GM10248 (cell line): Measurements from ENCODE around the gene HOXA5.

Source experiments
- CTCF ChIA-PET: fragments of 300-600 bp; sonication (Branson Sonifier 250); formaldehyde crosslinking; extraction: SDS; loops from one replicate; lab custom pipeline; 2021; ENCODE audit warnings: antibody characterized with exemption; lab: Yijun Ruan, JAX
- POLR2A ChIA-PET: fragments of 350-650 bp; sonication (Branson Sonifier 250); formaldehyde crosslinking; extraction: SDS; loops from one replicate; lab custom pipeline; 2020; ENCODE audit warnings: antibody characterized with exemption; lab: Yijun Ruan, JAX
- DNase-seq: peaks from one replicate; pipeline ENCODE4 v3.0.0; 2012; ENCODE audit errors: extremely low spot score
- TF ChIP-seq, protein P1 (sequence below): IDR thresholded peaks from 2 replicates; pipeline ENCODE4 v1.5.1; 2012; ENCODE audit warnings: mild to moderate bottlenecking, low read depth; ENCODE audit errors: extremely low read depth, missing control alignments, control extremely low read depth

The HOXA5 gene

DNA sequence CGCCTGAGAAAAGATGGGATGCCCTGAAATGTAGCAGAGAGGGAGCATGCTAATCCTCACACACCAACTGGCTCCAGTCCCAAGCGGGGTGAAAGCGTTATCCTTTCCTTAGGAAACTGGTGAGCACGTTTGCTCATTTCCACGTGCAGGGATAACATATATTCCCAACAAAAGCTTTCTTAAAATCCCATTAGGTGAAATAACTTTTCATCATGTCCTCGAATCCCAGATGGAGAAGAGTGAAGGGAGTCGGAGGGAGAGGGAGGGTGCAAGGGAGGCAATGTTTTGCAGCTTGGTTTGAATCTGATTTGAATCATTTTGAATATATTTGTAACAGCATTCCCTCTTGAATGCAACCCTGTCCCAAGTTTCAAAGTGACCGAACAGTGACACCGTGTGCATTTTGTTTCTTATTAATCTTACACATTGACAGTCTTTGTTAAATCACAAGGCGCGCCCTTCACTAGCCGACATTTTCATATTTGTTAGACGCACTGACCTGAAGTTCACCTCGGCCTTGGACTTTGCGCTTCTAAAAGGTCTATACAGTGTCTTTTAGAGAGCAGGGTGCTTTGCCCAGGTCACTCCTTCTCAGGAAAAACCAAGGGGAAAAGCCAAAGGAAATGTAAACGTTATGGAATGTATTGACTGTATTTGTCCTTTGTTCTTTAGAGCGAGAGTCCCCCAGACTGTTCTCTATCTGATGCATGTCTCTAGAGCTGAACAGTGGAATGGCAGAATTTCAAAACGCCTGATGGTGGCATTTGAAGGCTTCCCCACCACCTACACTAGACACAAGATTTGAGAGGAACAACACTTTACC is 9.9 kb downstream of the HOXA5 start:
- ChIA-PET POLR2A (no interaction called here), CTCF (no interaction called here)

DNA sequence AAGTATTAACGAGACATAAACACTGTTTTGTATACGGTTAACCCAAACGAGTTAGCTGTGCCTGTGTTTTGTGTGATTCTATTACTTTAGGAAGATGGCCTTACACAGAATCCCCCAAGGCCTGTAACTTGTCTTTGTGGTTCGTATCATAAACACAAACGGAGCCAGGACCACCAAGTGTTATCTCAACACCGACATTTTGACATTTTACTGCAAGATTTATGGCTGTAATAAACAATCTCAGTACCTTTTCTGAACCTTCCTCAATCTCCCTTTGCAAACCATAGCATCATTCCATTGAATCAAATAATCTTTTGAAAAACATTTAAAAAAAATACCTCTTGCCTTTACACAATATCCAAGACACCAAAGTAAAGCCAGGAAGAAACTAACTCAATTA is 10.5 kb downstream of the HOXA5 start:
- ChIA-PET CTCF (interaction anchor here (1.0 kb wide), 1 partner anchor 28 kb away, joined by 3 read pairs; no protein-coding TSS in a partner anchor), POLR2A (no interaction called here)
- TF ChIP-seq, protein P1, sequence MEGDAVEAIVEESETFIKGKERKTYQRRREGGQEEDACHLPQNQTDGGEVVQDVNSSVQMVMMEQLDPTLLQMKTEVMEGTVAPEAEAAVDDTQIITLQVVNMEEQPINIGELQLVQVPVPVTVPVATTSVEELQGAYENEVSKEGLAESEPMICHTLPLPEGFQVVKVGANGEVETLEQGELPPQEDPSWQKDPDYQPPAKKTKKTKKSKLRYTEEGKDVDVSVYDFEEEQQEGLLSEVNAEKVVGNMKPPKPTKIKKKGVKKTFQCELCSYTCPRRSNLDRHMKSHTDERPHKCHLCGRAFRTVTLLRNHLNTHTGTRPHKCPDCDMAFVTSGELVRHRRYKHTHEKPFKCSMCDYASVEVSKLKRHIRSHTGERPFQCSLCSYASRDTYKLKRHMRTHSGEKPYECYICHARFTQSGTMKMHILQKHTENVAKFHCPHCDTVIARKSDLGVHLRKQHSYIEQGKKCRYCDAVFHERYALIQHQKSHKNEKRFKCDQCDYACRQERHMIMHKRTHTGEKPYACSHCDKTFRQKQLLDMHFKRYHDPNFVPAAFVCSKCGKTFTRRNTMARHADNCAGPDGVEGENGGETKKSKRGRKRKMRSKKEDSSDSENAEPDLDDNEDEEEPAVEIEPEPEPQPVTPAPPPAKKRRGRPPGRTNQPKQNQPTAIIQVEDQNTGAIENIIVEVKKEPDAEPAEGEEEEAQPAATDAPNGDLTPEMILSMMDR = no peak
- no peak for DNase-seq

More for the DNA sequence above, 9.9 kb downstream of the HOXA5 start:
- DNase-seq = no peak
- TF ChIP-seq, protein P1 = no peak

DNA sequence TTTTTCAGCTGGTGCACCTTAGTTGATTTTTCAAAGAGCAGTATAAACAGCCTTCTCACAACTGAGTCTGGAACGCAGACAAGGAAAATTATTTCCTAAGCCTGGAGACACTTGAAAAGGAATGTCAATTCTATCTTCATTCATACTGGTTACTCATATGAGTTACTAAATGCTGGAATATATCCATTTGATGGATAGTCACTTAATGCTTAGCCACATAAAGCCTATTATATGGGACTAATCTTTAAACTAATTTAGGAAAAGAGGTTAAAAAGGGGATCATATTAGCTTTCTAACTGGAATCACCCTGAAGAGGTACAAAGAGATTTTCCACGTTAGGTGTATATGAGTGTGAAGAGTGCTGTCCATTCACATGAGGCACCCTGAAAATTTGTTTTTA is 11.3 kb downstream of the HOXA5 start:
- ChIA-PET POLR2A (no interaction called here), CTCF (interaction anchor here (1.0 kb wide), 1 partner anchor 29 kb away, joined by 3 read pairs; no protein-coding TSS in a partner anchor)
- TF ChIP-seq, protein P1 = no peak
- no peak for DNase-seq

DNA sequence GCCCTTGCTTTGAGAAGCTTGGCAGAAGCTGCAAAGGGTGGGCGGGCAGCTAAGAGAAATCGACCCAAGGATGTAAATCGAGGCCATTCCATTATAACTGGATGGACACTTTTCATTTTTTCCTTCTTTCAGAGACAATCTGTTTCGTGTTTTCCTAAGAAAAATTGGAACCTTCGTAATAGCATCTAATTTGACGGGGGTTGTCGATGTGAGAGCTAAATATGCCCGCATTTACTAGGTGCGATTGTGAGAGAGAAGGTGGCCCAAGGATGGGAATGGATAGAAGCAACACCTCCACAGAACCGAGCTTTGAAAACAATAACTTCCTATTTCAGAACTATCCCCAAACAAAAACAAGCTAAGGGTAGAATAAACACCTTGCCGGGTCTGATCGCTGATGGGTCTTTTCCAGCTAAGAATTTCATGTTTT is 12.1 kb downstream of the HOXA5 start:
- no peak for DNase-seq
- TF ChIP-seq, protein P1 = no peak
- POLR2A ChIA-PET = no interaction called here
- CTCF ChIA-PET = interaction anchor here (0.9 to 2.0 kb wide), 6 partner anchors 19 to 46 kb away, joined by 3 to 6 read pairs (median 4); no protein-coding TSS in a partner anchor

DNA sequence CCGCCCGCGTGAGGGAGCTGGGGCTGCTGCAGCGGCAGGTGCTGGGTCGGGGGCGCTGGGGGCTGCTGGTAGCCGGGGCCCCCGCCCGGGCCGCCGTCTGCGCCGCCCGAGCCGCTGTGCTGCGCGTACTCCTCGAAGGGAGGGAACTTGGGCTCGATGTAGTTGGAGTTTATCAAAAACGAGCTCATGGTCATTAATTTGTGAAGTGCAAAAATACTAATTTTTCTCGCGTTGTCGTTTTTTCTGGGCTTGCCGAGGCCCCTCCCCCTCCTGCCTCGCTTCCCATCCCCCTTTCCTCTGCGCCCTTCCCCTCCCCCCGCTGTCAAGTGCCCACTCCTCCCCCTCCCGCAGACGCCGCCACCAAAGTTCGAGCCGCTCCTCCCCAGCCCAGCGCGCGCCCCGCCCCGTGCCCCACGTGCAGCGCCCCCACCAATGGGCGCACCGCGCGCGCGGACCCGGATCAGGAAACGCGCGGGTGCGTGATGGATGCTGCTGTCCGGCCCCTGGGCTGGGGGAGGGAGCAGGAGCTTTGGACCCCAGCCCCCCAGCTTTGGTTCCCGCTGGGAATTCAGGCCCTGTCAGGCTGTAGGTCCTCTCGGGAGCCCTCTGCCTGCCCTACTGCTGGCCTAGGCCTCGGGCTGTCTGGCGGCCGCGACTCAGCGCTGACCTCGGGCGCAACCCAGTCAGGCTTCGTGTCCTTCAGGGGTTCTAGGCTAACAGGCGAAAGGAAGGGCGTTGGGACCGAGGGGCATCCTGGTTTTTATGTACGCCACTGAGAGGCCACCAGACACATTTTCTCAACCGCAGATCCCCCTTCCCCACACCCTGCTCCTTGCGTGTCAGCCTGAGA is 12.7 kb downstream of the HOXA5 start, which contains the start of gene HOXA4:
Gene HOXA4 (minus strand): TSS at position 218 of the 850 bp plus-strand sequence. CDS start 24 bp downstream, at position 194.
- TF ChIP-seq, protein P1 = no peak
- peak; percentile 71 for DNase-seq
- CTCF ChIA-PET = interaction anchor here (0.9 to 2.0 kb wide), 6 partner anchors 20 to 45 kb away, joined by 3 to 6 read pairs (median 4); no protein-coding TSS in a partner anchor
- POLR2A ChIA-PET = no interaction called here

DNA sequence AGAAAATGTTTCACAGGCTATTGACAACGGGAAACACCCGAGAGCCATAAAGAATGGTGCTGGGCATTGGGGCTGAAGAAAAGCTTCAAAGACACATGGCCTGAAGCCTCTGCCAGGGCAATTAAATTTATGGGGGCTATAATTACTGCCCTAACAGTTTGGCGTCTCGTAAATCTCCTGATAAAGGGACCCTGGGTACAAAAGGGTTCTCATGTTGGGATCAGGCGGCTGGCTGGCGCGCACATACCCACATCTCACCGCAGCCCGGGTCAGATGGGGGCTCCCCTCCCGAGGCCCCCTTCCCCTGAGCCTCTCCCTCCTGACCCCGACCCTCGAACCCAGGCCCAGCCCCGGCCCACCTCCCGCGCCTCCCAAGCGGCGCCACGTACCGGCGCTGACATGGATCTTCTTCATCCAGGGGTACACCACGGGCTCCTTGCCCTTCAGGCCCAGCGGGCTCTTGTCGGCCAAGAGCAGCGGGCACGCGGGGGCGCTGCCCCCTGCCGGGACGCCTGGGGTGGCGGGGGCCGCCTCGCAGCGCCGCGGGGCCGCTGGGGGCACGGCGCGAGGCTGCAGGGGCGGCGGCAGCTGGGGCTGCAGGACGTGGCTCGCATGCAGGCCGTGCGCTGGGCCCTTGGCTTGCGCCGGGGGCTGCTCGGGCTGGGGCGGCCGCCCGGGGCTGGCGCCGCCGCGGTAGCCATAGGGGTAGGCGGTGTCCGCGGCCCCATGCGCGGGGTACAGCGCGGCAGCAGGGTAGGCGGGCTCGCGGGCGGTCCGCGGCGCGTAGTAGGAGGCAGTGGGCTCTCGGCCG is 13.5 kb downstream of the HOXA5 start:
- TF ChIP-seq, protein P1 = no peak
- no peak for DNase-seq
- CTCF ChIA-PET = interaction anchor here (1.0 to 2.0 kb wide), 3 partner anchors 20 to 33 kb away, joined by 3 to 6 read pairs (median 4); no protein-coding TSS in a partner anchor
- POLR2A ChIA-PET = no interaction called here
